Thyroid gland (tissue), 4 donors: Measurements from ENCODE around the gene TOPAZ1. TPM values are rescaled to one million over a fixed set of nuclear protein-coding genes. Genes with fewer than 3 reads are reported as not detected.

Experiments used
- DNase-seq, 2 donors: peaks; one replicate each; pipeline ENCODE4 v3.0.0-alpha.2; 2019
- H3K27ac ChIP-seq, 3 donors: fragments of 200-600 bp; sonication (generic); 1 replicate in 2 of 3; 2 replicates in 1 of 3; pipeline ENCODE4 v1.5.1; 2016 to 2019; ENCODE audit warnings: mild to moderate bottlenecking in 1 of 3, moderate library complexity in 1 of 3
- H3K27me3 ChIP-seq: fragments of 200-600 bp; sonication (generic); one replicate; pipeline ENCODE4 v1.5.1; 2019
- H3K36me3 ChIP-seq, 2 donors: fragments of 200-600 bp; sonication (generic); one replicate each; pipeline ENCODE4 v1.5.1; 2016 to 2019
- H3K4me1 ChIP-seq, 2 donors: fragments of 200-600 bp; sonication (generic); one replicate each; pipeline ENCODE4 v1.5.1; 2017 to 2019
- H3K4me3 ChIP-seq, 3 donors: fragments of 200-600 bp; sonication (generic); replicated peaks in 1 of 3; 1 replicate in 2 of 3; 2 replicates in 1 of 3; pipeline ENCODE4 v1.5.1; 2016; ENCODE audit warnings: mild to moderate bottlenecking in 1 of 3
- H3K9me3 ChIP-seq: fragments of 200-600 bp; sonication (generic); one replicate; pipeline ENCODE4 v1.5.1; 2017
- CTCF ChIP-seq, 6 experiments: fragments of 200-600 bp in 3 of 6; fragments of 450-650 bp in 3 of 6; sonication (generic) in 3 of 6; IDR thresholded peaks; one replicate each; pipeline ENCODE4 v1.5.1; 2016 to 2019; ENCODE audit warnings: antibody characterized with exemption in 6 of 6, mild to moderate bottlenecking in 2 of 6, inconsistent platforms in 1 of 6, moderate library complexity in 1 of 6
- POLR2A ChIP-seq, 2 donors: fragments of 450-650 bp; IDR thresholded peaks; one replicate each; pipeline ENCODE4 v1.6.1; 2017; ENCODE audit warnings: antibody characterized with exemption in 2 of 2, mild to moderate bottlenecking in 2 of 2, moderate library complexity in 1 of 2
- WGBS, 2 donors: methylation state at CpG; one replicate each; pipeline ENCODE4 v1.1.5; 2017; 5-methylcytosine and 5-hydroxymethylcytosine counted together
- intact Hi-C: fragments of 100-400 bp; cut with DNase I; formaldehyde crosslinking; loops from one replicate; pipeline ENCODE4 v1.15.1; 2023
- total RNA-seq, 4 donors: library from RNA; depleted of rRNA; stranded (reverse); fragments of >200 nt; gene quantifications; one replicate each; pipeline ENCODE4 v1.2.3, GENCODE V29; 2016

The TOPAZ1 gene
- total RNA-seq, 4 donors from 2014 or later = under 0.01 TPM; not detected in 3

GRCh38 chr3:44238889-44239288, 2.8 kb upstream of the TOPAZ1 start:
- intact Hi-C loops = no loop called here

GRCh38 chr3:44240061-44240460, 1.6 kb upstream of the TOPAZ1 start:
- no peak for DNase-seq
- no peak overlapping the region for H3K4me3 ChIP-seq
- WGBS, 2 donors = 89 to 92% methylated on average over 1 of the region's 1 CpG
- H3K27me3 ChIP-seq = no peaks in the 10 kb centered on the region
- TF ChIP-seq POLR2A (IDR thresholded peaks at IDR 0.05) (no peak), CTCF (IDR thresholded peaks at IDR 0.05) (no peak)
- no peaks in the 10 kb centered on the region for H3K9me3 ChIP-seq
- no peak overlapping the region for H3K27ac ChIP-seq
- no peaks in the 10 kb centered on the region for H3K36me3 ChIP-seq
- intact Hi-C loops = no loop called here
- H3K4me1 ChIP-seq = peaks cover 0 to 8% of the 10 kb centered on the region in 2 donors

More at GRCh38 chr3:44238889-44239288, 2.8 kb upstream of the TOPAZ1 start:
- Histone ChIP-seq H3K36me3 (no peaks in the 10 kb centered on the region), H3K4me1 (peaks cover 0 to 8% of the 10 kb centered on the region in 2 donors), H3K27ac (no peak overlapping the region), H3K9me3 (no peaks in the 10 kb centered on the region), H3K4me3 (no peak overlapping the region), H3K27me3 (no peaks in the 10 kb centered on the region)
- TF ChIP-seq POLR2A (IDR thresholded peaks at IDR 0.05) = no peak
- no peak for TF ChIP-seq CTCF (IDR thresholded peaks at IDR 0.05)
- no peak for DNase-seq
- 50 to 61% methylated on average over 2 of the region's 2 CpGs for WGBS, 2 donors

- TF ChIP-seq CTCF (IDR thresholded peaks at IDR 0.05) (no peak), POLR2A (IDR thresholded peaks at IDR 0.05) (no peak)
- no peak for DNase-seq
- no peaks in the 10 kb centered on the region for H3K9me3 ChIP-seq
- H3K4me3 ChIP-seq = no peak overlapping the region
- WGBS, 2 donors = 83 to 88% methylated on average over 3 of the region's 3 CpGs
- no peaks in the 10 kb centered on the region for H3K27me3 ChIP-seq
- no peaks in the 10 kb centered on the region for H3K4me1 ChIP-seq
- no peaks in the 10 kb centered on the region for H3K36me3 ChIP-seq
- no peak overlapping the region for H3K27ac ChIP-seq
- intact Hi-C loops = no loop called here
These were observed 1.0 kb downstream of the TOPAZ1 start for GRCh38 chr3:44242721-44243120.

- intact Hi-C loops = no loop called here
- Histone ChIP-seq H3K27me3 (no peaks in the 10 kb centered on the region), H3K36me3 (no peaks in the 10 kb centered on the region), H3K27ac (no peak overlapping the region), H3K4me3 (no peak overlapping the region), H3K9me3 (no peaks in the 10 kb centered on the region), H3K4me1 (no peaks in the 10 kb centered on the region)
- WGBS, 2 donors = 74 to 75% methylated on average over 1 of the region's 1 CpG
- TF ChIP-seq CTCF (IDR thresholded peaks at IDR 0.05) (no peak), POLR2A (IDR thresholded peaks at IDR 0.05) (no peak)
- no peak for DNase-seq
These were observed 6.5 kb downstream of the TOPAZ1 start for GRCh38 chr3:44248152-44248551.

GRCh38 chr3:44252332-44252959, 10.8 kb downstream of the TOPAZ1 start:
- Histone ChIP-seq H3K36me3 (no peaks in the 10 kb centered on the region), H3K9me3 (no peaks in the 10 kb centered on the region), H3K4me3 (no peak overlapping the region), H3K4me1 (no peaks in the 10 kb centered on the region), H3K27me3 (no peaks in the 10 kb centered on the region), H3K27ac (no peak overlapping the region)
- DNase-seq = no peak
- WGBS, 2 donors = 54 to 62% methylated on average over 5 of the region's 5 CpGs
- intact Hi-C loops = no loop called here
- TF ChIP-seq POLR2A (IDR thresholded peaks at IDR 0.05) (no peak), CTCF (IDR thresholded peaks at IDR 0.05) (no peak)
